GM18502 (cell line): ENCODE measurements around the gene INPP4B.
"Not testable (repeated sequence)": the region's sequence is repeated elsewhere in the genome, so short reads cannot be mapped to it uniquely, and the experiment has no call there.

Experiments used
- ATAC-seq: cut with Tn5 transposase; IDR thresholded peaks from one replicate; pipeline ENCODE4 v1.9.1; 2021; ENCODE audit warnings: mild to moderate bottlenecking; ENCODE audit not compliant: unreplicated experiment, poor library complexity

INPP4B gene

GRCh38 chr4:142554412-142554811 is 291.7 kb downstream of the INPP4B start:
- ATAC-seq = no peak

- ATAC-seq = no peak
Observed at GRCh38 chr4:142551517-142552305, 294.4 kb downstream of the INPP4B start.

DNA sequence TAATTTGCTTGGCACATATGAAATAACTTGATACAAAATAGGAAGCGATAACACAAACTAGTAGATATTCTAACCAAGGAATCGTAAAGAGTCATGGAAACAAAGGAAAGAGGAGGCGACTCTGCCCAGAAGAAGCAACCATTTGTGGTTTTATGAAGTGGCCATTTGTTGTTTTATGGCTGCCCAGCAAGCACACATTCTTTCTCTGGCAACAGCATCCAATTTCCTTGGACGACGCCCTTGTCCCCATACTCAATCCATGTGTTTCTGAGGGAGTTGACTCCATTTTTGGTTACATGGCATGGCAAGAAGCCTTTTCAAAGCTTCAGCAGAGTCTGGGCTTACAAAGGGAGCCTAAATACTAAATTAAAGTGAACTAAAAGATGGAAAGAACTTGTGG is 295.1 kb downstream of the INPP4B start:
- no peak for ATAC-seq

DNA sequence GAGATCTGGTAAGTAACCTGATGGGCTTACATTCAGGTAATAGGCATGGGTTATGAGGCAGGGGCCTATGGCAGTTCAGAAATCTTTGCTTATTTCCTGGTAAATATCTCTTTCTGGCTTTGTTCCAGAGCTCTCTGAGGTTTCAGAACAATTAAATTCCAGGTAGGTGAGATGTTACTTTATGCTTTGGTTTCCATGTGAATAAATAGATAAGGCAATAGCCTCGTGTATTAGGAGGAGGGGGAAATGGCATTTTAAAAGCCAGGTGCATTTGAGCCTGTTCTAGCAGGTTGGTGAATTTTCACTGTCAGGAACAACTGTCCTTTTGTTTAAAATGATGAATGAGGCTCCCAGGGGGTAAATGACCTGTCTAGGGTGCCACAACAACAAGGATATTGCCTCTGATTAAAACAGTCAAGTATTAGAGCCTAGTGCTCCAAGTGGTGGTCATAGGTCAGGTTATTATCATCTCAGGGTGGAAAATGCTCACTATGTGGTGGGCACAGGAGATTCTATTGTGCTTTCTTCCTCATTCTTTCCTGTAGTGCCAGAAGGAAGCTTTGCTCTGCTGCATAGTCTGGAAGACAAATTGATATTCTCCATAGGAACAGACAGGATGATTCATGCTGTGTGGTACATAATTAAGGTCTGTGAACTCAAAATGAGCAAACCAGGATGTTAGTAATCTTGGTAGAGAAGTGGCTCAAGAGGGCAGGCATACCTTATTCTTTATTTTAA is 296.2 kb downstream of the INPP4B start:
- ATAC-seq = no peak

- no peak for ATAC-seq
Observed at GRCh38 chr4:142549248-142549647, 296.9 kb downstream of the INPP4B start.

- ATAC-seq = no peak
Observed at GRCh38 chr4:142548491-142548890, 297.6 kb downstream of the INPP4B start.

GRCh38 chr4:142547974-142548373 is 298.1 kb downstream of the INPP4B start:
- no peak for ATAC-seq

DNA sequence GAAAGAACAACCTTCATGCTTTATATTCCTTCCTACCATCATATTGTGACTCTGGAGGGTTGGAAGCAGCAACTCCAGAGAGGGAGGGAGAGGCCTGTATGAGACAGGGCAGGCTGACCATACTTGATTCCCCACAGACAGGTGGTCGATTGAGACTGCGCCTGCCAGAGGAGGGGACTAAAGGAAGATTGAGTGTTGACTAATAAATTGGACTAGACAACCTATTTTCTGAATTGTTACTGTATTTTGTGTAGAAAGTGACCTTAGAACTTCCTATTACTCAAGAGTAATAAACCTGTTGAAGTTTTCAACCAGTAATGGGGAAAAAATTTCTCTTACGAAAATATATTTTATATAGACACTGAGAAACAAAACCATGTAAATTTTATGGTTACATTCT is 301.5 kb downstream of the INPP4B start:
- no peak for ATAC-seq

DNA sequence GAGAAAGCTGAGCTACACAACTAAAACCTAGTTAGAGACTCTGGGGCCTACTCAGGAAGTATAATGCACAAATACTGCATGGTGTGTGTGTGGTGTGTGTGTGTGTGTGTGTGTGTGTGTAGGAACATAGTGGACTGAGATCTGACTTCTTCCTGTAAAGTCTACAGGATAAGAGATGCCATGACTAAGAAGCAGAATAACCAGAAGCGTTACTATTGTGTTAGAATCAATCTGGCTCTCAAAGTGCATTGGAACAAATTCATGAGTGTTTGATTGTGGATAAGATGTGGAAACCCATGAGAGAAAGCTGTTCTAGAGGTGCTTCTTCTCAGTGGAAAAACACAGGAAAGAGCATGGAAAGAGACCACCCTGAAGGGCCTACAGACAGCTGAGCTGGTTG is 302.1 kb downstream of the INPP4B start:
- ATAC-seq = no peak

DNA sequence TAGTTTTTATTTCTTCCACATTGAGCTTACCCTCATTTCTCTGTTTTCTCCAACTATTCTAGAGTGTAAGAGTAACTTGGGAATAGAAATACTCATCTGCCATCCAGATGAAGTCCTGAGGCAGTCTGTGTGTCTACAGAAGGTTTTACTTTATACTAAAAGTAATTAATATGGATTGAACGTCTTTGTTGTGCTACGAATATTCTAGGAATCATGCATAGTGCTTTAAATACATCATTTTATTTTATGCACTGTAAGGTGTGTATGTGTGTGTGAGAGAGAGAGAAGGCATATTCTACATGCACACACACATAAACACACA is 305.7 kb downstream of the INPP4B start:
- ATAC-seq = no peak

- ATAC-seq = no peak
Observed at GRCh38 chr4:142539796-142540482, 306.2 kb downstream of the INPP4B start.

GRCh38 chr4:142535009-142535408 is 311.1 kb downstream of the INPP4B start:
- ATAC-seq = no peak

DNA sequence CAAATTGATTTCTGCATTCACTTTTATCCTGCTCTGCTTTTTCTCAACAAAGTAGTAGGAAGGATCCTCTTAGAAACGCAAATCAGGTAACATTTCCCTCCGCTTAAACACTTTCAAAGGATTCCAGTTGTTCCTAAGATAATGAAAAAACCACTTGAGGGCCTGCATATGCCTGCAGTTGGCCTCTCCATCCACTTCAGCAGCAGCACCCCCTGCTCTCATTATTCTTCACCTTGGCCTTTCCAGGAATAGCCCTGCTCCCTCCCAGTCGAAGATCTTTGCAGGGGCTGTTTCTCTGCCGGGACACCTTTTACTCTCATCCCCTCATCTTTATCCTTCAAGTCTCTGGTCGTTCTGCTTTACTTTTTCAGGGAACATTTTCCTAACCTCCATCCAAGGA is 314.0 kb downstream of the INPP4B start:
- no peak for ATAC-seq

DNA sequence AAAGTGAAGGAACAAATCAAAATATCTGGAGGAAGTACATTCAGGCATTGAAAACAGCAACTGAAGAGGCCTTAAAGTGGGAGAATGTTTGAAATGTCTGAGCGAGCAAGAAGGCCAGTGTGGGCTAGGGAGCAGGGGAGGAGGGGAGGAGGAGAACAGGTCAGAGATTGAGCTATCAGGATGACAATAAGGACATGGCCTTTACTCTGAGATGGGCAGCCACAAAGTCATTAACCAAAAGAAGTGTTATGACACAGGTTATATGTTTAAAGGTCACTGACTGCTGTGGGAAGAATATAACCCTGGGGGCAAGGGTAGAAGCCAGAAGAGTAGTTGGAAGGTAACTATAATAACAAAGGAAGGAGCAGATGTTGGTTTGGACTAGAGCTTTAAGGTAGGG is 315.4 kb downstream of the INPP4B start:
- no peak for ATAC-seq

DNA sequence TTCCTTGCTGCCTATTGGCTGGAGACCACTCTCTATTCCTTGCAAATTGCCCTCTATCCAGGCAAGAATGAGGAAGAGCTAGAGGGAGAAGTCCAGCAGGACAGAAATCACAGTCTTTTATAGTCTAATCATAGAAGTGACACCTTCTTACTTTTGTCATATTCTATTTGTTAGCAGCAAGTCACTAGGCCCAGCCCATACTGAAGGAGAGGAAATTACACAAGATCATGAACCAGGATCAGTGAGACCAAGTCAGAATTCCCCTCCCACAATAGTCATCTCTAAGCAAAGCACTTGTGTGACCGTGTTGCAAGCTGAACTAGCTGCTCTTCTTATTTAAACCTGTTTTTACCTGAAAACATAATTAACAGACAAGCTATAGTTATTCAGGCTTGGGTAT is 317.7 kb downstream of the INPP4B start:
- no peak for ATAC-seq

GRCh38 chr4:142523111-142523510 is 323.0 kb downstream of the INPP4B start:
- no peak for ATAC-seq

GRCh38 chr4:142519342-142519741 is 326.8 kb downstream of the INPP4B start:
- no peak for ATAC-seq

- no peak for ATAC-seq
Observed at GRCh38 chr4:142516686-142517526, 329.2 kb downstream of the INPP4B start.

DNA sequence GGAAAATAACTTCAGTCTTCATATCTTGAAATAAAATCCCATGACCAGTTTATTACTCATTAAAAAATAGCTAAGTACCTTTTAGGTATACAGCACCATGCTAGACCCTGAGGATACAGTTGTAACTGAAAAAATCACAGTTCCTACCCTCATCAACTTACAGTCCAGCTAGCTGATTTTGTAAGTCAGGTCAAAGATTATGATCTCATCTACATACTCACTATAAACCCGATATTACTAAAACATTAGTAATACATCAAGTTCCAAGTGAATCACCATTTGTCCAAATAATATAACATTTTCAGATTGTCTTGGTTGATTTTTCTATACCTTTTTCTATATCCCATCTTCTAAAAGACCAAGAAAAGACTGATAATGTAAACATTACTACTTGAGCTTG is 333.9 kb downstream of the INPP4B start:
- no peak for ATAC-seq

GRCh38 chr4:142509881-142510280 is 336.2 kb downstream of the INPP4B start:
- no peak for ATAC-seq

GRCh38 chr4:142509381-142509780 is 336.7 kb downstream of the INPP4B start:
- not testable (repeated sequence) for ATAC-seq
